Coronary artery (tissue), 2 donors: ENCODE measurements around the gene HEBP1.

Source experiments
- DNase-seq: peaks from one replicate; pipeline ENCODE4 v3.0.0-alpha.2; 2017; ENCODE audit warnings: low spot score
- H3K27ac ChIP-seq, 2 donors: fragments of 200-600 bp; sonication (generic); one replicate each; pipeline ENCODE4 v1.5.1; 2016 to 2019
- H3K4me3 ChIP-seq: fragments of 200-600 bp; sonication (generic); 2 replicates; pipeline ENCODE4 v1.5.1; 2016; ENCODE audit warnings: mild to moderate bottlenecking, moderate library complexity
- CTCF ChIP-seq: fragments of 200-600 bp; sonication (generic); IDR thresholded peaks from one replicate; pipeline ENCODE4 v1.5.1; 2019; ENCODE audit warnings: antibody characterized with exemption

The HEBP1 gene

DNA sequence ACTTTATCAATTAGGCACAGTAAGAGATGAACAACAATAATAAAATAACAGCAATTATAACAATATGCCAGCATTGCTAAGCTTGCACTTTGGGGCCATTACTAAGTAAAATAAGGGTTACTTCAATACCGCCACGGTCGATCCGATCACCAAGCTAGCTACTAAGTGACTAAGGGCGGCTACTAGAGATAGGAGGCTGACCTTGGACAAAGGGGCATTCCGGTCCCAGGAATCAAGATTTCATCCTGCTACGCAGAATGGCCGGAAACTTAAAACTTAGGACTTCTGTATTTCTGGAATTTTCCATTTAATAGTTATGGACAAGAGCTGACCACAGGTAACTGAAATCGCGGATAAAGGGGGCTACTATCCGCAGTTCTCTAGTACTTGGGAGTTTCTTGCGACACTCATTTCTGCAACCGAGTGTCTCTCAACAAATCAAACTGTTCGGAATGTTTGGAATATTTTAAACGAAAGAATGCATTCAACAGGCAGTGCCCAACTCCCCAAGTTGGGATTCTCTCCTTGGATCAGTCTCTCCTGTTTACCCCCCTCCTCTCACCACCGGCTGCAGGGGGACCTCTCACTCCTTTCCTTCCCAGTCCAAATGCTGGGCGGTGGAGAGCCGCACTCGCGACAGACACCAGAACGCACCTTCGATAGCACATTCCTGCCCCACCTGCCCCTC, 650 bp downstream of the HEBP1 start:
- DNase-seq = no peak
- H3K27ac ChIP-seq = peak overlapping the region; percentile 83 to 96
- H3K4me3 ChIP-seq = peak overlapping the region; percentile 85
- TF ChIP-seq CTCF = no peak

DNA sequence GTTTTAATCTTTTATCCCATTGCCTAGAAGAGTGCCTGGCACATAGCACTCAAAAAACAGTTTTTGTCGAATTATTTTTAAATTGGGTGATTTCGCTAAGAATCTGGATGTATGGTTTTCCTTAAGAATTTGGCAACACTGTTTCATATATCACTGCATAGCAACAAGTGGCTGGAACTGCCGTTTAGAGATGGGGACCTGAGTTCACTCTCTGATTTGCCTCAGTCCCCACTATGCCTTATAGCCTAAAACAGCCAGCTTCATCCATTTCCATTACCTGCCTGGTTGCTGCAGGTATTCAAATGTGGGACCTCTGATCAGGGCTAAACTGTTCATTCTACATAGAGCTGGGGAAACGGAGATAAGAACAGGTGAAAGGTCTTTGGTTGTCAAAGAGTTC, 1.8 kb downstream of the HEBP1 start:
- TF ChIP-seq CTCF = no peak
- no peak overlapping the region for H3K27ac ChIP-seq
- H3K4me3 ChIP-seq = peak overlapping the region; percentile 85
- DNase-seq = no peak

GRCh38 chr12:12997734-12998133, 2.3 kb downstream of the HEBP1 start:
- Histone ChIP-seq H3K4me3 (peak overlapping the region; percentile 85), H3K27ac (peak overlapping the region in 1 of 2 donors; percentile 9)
- no peak for TF ChIP-seq CTCF

GRCh38 chr12:12997156-12997555, 2.9 kb downstream of the HEBP1 start:
- DNase-seq = no peak
- no peak for TF ChIP-seq CTCF
- Histone ChIP-seq H3K4me3 (no peak overlapping the region), H3K27ac (no peak overlapping the region)

More at GRCh38 chr12:12997734-12998133, 2.3 kb downstream of the HEBP1 start:
- DNase-seq = no peak

DNA sequence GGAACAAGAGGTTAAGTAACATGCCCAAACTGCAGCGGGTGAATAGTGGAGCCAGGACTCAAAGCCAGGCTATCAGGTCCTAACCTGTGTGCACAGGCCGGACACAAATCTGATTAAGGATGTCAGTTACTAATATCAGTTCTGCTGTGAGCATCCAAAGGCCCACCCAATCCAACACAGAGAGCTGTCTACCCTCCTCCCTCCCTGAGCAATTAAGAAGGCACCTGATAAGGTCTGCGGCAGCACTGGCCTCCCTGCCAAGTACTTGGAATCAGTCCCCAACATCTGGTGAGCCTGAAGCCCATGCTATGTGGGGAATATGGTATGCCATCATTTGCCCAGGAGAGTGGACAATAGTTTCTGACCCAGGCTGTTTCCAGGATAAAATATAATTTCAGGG, 3.9 kb downstream of the HEBP1 start:
- H3K4me3 ChIP-seq = no peak overlapping the region
- DNase-seq = no peak
- no peak for TF ChIP-seq CTCF
- H3K27ac ChIP-seq = no peak overlapping the region

DNA sequence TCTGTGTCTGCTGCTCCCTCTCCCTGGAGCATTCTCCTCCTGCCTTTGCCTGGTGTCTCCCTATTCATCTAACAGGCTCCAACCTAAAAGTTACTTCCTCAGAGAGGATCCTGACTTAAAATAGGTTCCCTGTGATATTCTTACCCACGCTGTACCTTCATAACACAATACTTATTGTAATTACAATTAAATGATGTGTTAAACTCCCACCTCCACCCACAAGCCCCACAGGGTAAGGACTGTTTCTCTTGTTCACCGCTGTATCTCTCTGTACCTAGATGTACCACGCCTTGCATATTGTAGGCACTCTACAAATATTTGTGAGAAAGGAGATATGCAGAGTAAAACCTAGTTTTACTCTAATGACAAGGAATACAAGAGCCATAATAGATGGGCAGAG, 5.0 kb downstream of the HEBP1 start:
- Histone ChIP-seq H3K4me3 (no peak overlapping the region), H3K27ac (no peak overlapping the region)
- TF ChIP-seq CTCF = no peak
- DNase-seq = no peak

DNA sequence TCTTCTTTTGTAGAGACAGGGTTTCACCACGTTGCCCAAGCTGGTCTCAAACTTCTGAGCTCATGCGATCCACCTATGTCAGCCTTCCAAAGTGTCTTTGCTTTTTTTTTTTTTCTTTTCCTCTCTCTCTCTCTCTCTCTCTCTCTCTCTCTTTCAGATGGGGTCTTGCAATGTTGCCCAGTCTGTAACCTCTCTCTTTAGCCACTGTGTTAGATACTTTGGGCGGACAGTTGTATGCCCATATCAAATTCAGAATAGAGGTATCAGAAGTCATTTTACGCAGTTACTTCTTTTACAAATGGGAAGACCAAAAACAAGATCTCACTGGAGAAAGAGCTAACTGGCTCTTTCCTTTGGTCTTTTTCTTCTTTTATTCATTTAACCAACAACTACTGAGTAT, 6.7 kb downstream of the HEBP1 start:
- no peak for TF ChIP-seq CTCF
- H3K4me3 ChIP-seq = no peak overlapping the region
- H3K27ac ChIP-seq = peak overlapping the region; percentile 64 to 66
- no peak for DNase-seq
